IPS DF 19.7 (cell line): ENCODE measurements around the gene SMS.
A peak's percentile ranks its signal among the peaks of the same experiment; 100 is the strongest.

Source experiments
- DNase-seq: peaks from one replicate; pipeline ENCODE4 v3.0.0-alpha.2; 2013; ENCODE audit warnings: low read depth, low spot score

The SMS gene

GRCh38 chrX:21975812-21976211, 35.3 kb downstream of the SMS start:
- no peak for DNase-seq

DNA sequence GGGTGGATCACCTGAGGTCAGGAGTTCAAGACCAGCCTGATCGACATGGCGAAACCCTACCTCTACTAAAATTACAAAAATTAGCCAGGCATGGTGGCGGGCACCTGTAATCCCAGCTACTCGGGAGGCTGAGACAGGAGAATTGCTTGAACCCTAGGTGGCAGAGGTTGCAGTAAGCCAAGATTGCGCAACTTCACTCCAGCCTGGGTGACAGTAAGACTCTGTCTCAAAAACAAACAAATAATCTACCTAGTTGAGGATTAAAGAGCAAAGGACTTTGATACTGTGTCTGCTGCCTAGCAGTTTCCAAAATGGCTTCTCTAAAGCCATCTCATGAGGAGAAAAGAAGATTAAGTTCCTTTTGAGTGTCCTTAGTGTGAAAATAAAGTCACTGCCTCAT, 37.8 kb downstream of the SMS start:
- no peak for DNase-seq

GRCh38 chrX:21982311-21982710, 41.8 kb downstream of the SMS start:
- no peak for DNase-seq

- DNase-seq, result peak; percentile 33
Measured at GRCh38 chrX:21985332-21985777, 44.8 kb downstream of the SMS start.

- DNase-seq, result no peak
Measured at GRCh38 chrX:21986596-21986995, 46.1 kb downstream of the SMS start.

GRCh38 chrX:21989384-21989783, 48.9 kb downstream of the SMS start:
- DNase-seq, result no peak

DNA sequence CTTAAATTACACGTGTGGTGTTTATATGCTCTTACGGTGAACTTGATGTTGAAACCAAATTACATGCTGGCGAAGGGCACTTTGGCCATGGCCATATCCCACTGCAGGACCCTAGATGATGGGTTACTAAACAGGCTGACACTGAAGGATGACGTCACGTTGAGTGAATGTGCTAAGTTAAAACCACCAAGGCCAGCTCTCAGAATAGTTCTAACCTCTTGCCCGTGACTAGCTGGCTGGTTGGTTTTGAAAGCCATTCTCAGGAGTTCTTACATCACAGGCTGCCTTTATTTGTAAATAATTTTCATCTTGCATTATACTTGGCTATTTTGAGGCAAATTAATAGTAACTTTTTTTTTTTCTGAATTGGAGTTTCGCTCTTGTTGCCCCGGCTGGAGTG, 50.3 kb downstream of the SMS start:
- no peak for DNase-seq

GRCh38 chrX:21991504-21991903, 51.0 kb downstream of the SMS start:
- no peak for DNase-seq

DNA sequence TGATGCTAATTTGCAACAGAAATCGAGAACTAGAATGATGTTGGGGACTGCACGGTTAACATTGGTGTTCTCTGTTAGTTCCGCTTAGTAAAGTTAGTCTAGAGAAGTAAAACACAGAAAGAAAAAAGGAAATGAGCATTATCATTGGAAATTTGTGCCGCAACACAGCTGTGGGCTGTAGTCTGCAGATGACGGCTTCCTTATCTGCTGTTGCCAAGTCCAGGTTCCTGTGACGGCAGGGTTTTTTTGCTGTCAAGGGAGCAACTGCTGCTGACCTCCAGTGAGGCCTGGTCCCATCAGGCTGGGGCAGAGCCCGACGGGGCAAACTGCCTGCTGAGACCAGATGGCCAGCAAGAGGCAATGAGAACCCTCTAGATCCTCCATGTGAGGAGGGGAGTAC, 52.8 kb downstream of the SMS start:
- no peak for DNase-seq

- DNase-seq, result no peak
Measured at GRCh38 chrX:21996872-21997455, 56.5 kb downstream of the SMS start.

DNA sequence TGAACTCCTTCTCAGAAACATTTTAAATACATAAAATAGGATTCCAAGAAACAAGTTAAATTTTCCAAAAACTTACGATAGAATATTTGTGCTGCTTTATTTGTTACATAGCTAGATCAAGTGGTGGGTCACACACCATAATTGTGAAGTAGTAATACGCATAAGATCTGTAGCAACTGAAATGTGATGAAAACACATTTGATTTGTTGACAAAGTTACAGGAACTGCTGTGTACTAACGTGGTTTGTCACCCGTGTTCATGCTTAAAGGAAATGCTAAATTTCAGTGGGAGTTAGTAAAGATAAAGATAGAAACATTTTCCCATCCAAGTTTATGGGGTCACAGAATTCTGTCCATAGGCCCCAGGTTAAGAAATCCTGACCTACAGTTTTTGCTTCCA, 57.5 kb downstream of the SMS start:
- DNase-seq, result no peak

GRCh38 chrX:22004866-22005265, 64.4 kb downstream of the SMS start:
- no peak for DNase-seq

DNA sequence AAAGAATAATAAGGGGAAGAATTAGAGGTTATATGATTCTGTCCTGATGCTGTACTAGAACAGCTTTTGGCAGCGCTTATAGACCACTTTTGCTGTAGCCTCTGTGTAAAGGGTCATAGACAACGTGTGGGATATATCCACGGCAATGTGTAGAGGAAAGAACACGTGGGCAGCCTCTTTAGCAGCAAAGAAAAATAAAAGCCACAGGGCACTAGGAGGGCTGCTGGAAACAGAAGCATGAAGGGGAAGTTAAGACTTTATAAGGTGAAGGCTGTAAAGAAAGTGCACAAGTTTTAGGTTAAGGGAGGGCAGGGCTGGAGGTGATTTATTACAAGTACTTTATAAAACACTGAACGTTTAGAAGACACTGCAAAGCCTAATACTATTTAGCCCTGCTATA, 71.5 kb downstream of the SMS start:
- no peak for DNase-seq

- DNase-seq, result no peak
Measured at GRCh38 chrX:22012931-22013330, 72.4 kb downstream of the SMS start.

- no peak for DNase-seq
Measured at GRCh38 chrX:22015139-22015750, 74.7 kb downstream of the SMS start.

- DNase-seq, result no peak
Measured at GRCh38 chrX:22021751-22022324, 81.3 kb downstream of the SMS start.

DNA sequence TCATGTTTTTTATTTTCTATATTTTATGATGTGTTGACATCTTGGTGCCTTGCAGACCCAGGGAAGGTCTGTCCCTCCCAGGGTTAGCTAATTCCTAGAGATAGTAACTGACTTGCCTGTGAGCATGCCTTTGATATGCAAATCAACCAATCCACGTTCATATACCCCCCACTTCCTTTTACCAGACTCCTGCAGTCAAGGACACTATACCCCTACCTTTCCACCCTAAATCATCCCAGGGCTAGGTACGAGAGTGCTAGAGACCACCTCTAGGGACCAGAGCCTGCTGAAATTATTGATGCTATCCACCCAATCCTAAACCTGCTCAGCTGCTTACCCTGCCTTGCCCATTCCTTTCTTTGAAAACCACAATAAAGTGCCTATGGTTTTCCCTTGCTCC, 84.1 kb downstream of the SMS start:
- no peak for DNase-seq

DNA sequence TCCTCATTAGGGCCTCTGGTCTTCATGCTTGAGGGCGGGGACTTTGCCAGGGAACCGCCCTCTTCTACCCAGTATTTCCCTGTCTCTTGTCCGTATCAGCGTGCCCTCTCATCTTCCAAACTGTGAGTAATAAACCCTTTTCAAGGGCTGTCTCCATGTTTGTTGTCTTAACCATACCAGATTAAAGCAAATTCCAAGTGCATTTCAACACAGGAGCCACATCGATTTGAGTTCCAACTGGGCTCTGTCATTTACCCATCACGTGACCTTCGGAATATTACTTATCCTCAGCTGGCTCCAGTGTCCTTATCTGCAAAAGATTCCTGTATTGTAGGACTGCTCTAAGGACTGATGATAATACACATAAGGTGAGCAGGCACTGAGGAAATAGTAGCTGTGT, 85.2 kb downstream of the SMS start:
- no peak for DNase-seq

DNA sequence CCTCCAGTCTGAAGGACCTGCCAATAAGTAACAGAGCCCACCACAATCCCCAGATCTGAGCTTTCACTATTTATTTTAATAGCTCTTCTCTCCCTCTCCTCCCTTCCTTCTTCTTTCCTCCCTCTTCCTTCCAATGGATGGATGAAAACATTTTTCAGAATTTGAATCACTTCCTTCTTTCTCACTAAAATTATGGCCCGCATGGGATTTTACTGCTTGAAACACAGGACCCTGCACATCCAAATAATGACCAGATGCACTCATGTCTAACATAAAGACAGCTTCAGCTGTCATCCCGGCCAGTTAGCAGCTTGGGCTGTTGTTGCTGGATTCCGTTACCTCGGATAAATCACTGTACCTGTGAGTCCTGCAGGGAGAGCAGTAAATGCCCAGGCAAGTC, 86.2 kb downstream of the SMS start:
- no peak for DNase-seq

DNA sequence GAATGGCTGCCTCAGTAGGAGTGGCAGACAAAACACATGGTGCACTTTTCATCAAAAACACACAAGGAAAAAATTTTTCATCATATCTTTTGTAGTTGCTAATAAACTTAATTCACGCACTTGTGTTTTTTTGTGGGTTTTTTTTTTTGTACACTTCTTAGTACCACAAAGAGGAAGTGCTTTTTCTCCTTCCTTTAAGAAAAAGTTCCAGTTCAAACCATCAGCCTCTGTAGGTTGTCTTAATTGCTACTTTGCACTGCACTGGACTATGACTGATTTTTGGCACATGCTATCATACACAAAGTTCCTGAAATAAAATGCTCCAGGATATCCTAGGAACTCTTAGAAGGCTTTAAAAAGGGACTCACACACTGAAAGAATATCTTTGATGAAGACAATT, 91.6 kb downstream of the SMS start, which contains the start of gene PHEX:
Gene PHEX (plus strand): TSS at position 242 of the 400 bp plus-strand sequence. CDS start 681 bp downstream, outside the sequence.
- DNase-seq, result no peak

- DNase-seq, result no peak
Measured at GRCh38 chrX:22032506-22032905, 92.0 kb downstream of the SMS start.

- no peak for DNase-seq
Measured at GRCh38 chrX:22033818-22034217, 93.3 kb downstream of the SMS start.

GRCh38 chrX:22035236-22035635, 94.7 kb downstream of the SMS start:
- DNase-seq, result no peak
